Kasumi-1 (cell line): ENCODE data around the gene POLRMT.

Experiments used
- DNase-seq, 2 experiments: peaks; one replicate each; lab custom pipeline; 2025; lab: John Stamatoyannopoulos, UW

POLRMT gene

GRCh38 chr19:577439-578392 is 55.6 kb downstream of the POLRMT start:
- no peak for DNase-seq

- DNase-seq, result no peak
Measured at GRCh38 chr19:576768-577438, 56.4 kb downstream of the POLRMT start.

GRCh38 chr19:575527-576506 is 57.5 kb downstream of the POLRMT start:
- peak in 1 of 2 experiments; percentile 5 for DNase-seq

GRCh38 chr19:574658-575526 is 58.4 kb downstream of the POLRMT start:
- peak in 1 of 2 experiments; percentile 36 for DNase-seq

- no peak for DNase-seq
Measured at GRCh38 chr19:573519-573825, 59.9 kb downstream of the POLRMT start.

GRCh38 chr19:572743-573518 is 60.4 kb downstream of the POLRMT start:
- DNase-seq, result peak in 1 of 2 experiments; percentile 21

- DNase-seq, result peak; percentile 94 to 96
Measured at GRCh38 chr19:572140-572742, 61.1 kb downstream of the POLRMT start, which contains the start of gene BSG. TSS of gene BSG (plus strand) at chr19:572596. CDS start at chr19:572635, 39 bp downstream.

GRCh38 chr19:571566-571974 is 61.8 kb downstream of the POLRMT start:
- DNase-seq, result peak; percentile 62 to 63

GRCh38 chr19:570937-571565 is 62.3 kb downstream of the POLRMT start:
- DNase-seq, result peak; percentile 57 to 64

GRCh38 chr19:570251-570686 is 63.1 kb downstream of the POLRMT start:
- DNase-seq, result no peak

GRCh38 chr19:567296-567900 is 65.9 kb downstream of the POLRMT start:
- no peak for DNase-seq
